DND-41 (cell line): ENCODE results near the gene ENTPD5.

Source experiments
- EZH2 ChIP-seq: IDR thresholded peaks from 3 replicates; pipeline ENCODE4 v1.6.1; 2012; ENCODE audit warnings: borderline replicate concordance, low read depth, mild to moderate bottlenecking, moderate library complexity, low read length, inconsistent platforms; ENCODE audit not compliant: severe bottlenecking
- TF ChIP-seq, protein P1 (sequence below): IDR thresholded peaks from 2 replicates; pipeline ENCODE4 v1.5.1; 2012; ENCODE audit warnings: borderline replicate concordance, low read length, moderate library complexity, mild to moderate bottlenecking; ENCODE audit not compliant: poor library complexity, severe bottlenecking; ENCODE audit errors: extremely low read depth

DNA sequence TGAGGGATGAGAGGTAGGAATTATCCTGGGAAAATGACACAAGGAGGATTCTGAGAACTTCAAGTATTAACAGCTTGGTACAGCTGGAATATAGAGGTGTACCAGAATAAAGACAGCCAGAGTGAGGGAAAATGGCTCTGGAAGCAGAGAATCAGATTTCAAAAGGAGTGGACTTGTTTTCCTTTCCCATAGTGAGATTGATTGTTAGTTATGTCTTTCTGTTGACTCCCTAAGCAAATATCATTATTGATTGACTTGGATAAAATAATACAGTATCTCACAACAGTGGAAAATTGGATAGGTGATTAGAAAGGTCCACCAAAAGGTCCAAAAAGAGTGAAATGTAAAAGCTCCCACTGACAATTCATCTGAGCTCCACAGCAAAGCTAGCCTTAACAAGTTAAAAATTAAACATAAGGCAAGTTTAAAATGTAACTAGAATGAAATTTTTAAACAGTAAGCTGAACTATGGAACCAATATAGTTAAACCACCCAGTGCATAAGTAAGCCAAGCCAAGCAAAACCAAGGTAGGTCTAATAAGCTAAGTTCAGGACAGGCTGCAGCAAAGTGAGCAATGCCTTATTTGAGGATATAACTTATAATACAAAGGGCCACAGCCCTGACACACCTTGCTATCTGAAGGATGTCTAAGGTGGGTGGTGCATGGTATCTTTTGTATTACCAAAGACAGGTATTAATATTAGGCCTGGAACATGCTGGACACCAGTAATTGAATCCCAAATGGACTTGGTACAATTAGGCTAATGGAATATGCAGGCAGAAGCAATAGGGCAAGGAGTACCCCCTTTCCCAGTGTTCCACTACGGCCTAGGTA is 21.8 kb downstream of the ENTPD5 start:
- no peak for TF ChIP-seq EZH2
- TF ChIP-seq, protein P1, sequence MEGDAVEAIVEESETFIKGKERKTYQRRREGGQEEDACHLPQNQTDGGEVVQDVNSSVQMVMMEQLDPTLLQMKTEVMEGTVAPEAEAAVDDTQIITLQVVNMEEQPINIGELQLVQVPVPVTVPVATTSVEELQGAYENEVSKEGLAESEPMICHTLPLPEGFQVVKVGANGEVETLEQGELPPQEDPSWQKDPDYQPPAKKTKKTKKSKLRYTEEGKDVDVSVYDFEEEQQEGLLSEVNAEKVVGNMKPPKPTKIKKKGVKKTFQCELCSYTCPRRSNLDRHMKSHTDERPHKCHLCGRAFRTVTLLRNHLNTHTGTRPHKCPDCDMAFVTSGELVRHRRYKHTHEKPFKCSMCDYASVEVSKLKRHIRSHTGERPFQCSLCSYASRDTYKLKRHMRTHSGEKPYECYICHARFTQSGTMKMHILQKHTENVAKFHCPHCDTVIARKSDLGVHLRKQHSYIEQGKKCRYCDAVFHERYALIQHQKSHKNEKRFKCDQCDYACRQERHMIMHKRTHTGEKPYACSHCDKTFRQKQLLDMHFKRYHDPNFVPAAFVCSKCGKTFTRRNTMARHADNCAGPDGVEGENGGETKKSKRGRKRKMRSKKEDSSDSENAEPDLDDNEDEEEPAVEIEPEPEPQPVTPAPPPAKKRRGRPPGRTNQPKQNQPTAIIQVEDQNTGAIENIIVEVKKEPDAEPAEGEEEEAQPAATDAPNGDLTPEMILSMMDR, result no peak
